Common myeloid progenitor, CD34-positive (primary cell): Measurements from ENCODE around the gene PPP4C.
A peak's percentile ranks its signal among the peaks of the same experiment; 100 is the strongest.

Source experiments
- CTCF ChIA-PET: fragments of 350-600 bp; sonication (Branson Sonifier 250); formaldehyde crosslinking; loops from one replicate; lab custom pipeline; 2021; ENCODE audit warnings: antibody characterized with exemption; lab: Charles Lee
- POLR2A ChIA-PET: fragments of 350-600 bp; sonication (Branson Sonifier 250); formaldehyde crosslinking; loops from one replicate; lab custom pipeline; 2021; ENCODE audit warnings: antibody characterized with exemption; lab: Charles Lee
- DNase-seq, 3 donors: peaks; one replicate each; pipeline versions ENCODE4 v3.0.0 to v3.0.0-alpha.2; 2013
- H3K27ac ChIP-seq, 2 experiments: 1 replicate in 1 of 2; 2 replicates in 1 of 2; pipeline ENCODE4 v1.7.0; 2013; ENCODE audit warnings: inconsistent platforms in 2 of 2, low read length in 2 of 2, mild to moderate bottlenecking in 2 of 2, low read depth in 1 of 2, moderate library complexity in 1 of 2; ENCODE audit not compliant: severe bottlenecking in 2 of 2, insufficient read depth in 1 of 2, poor library complexity in 1 of 2
- H3K27me3 ChIP-seq, 5 experiments: replicated peaks in 2 of 5; 1 replicate in 3 of 5; 2 replicates in 2 of 5; pipeline versions ENCODE4 v1.6.1 to v1.7.0; 2013; ENCODE audit warnings: low read length in 4 of 5, mild to moderate bottlenecking in 2 of 5, moderate library complexity in 2 of 5, inconsistent platforms in 1 of 5; ENCODE audit not compliant: insufficient read depth in 5 of 5, control insufficient read depth in 4 of 5
- H3K36me3 ChIP-seq, 4 experiments: 1 replicate in 2 of 4; 2 replicates in 2 of 4; pipeline versions ENCODE4 v1.6.1 to v1.7.0; 2013; ENCODE audit warnings: low read length in 3 of 4, control low read depth in 1 of 4, mild to moderate bottlenecking in 1 of 4; ENCODE audit not compliant: control insufficient read depth in 4 of 4, insufficient read depth in 4 of 4
- H3K4me1 ChIP-seq, 4 experiments: 1 replicate in 3 of 4; 2 replicates in 1 of 4; pipeline versions ENCODE4 v1.6.1 to v1.7.1; 2013; ENCODE audit warnings: low read length in 3 of 4, mild to moderate bottlenecking in 3 of 4, control low read depth in 1 of 4, inconsistent platforms in 1 of 4, moderate library complexity in 1 of 4; ENCODE audit not compliant: control insufficient read depth in 4 of 4, insufficient read depth in 4 of 4; ENCODE audit errors: control extremely low read depth in 1 of 4
- H3K4me3 ChIP-seq, 7 experiments: 1 replicate in 4 of 7; 2 replicates in 3 of 7; pipeline versions ENCODE4 v1.5.1 to v1.7.0; 2013; ENCODE audit warnings: mild to moderate bottlenecking in 7 of 7, low read length in 6 of 7, moderate library complexity in 6 of 7, inconsistent platforms in 2 of 7, low read depth in 2 of 7, control low read depth in 1 of 7; ENCODE audit not compliant: insufficient read depth in 4 of 7, control insufficient read depth in 1 of 7; ENCODE audit errors: extremely low read depth in 1 of 7
- H3K9me3 ChIP-seq, 5 experiments: 1 replicate in 4 of 5; 2 replicates in 1 of 5; pipeline versions ENCODE4 v1.6.1 to v1.7.1; 2013; ENCODE audit warnings: low read length in 4 of 5, mild to moderate bottlenecking in 2 of 5, inconsistent platforms in 1 of 5, low read depth in 1 of 5, moderate library complexity in 1 of 5; ENCODE audit not compliant: control insufficient read depth in 4 of 5, insufficient read depth in 2 of 5; ENCODE audit errors: control extremely low read depth in 1 of 5
- WGBS: methylation state at CpG from one replicate; pipeline ENCODE4 v1.1.5; 2013; ENCODE audit not compliant: insufficient coverage; 5-methylcytosine and 5-hydroxymethylcytosine counted together

PPP4C gene

DNA sequence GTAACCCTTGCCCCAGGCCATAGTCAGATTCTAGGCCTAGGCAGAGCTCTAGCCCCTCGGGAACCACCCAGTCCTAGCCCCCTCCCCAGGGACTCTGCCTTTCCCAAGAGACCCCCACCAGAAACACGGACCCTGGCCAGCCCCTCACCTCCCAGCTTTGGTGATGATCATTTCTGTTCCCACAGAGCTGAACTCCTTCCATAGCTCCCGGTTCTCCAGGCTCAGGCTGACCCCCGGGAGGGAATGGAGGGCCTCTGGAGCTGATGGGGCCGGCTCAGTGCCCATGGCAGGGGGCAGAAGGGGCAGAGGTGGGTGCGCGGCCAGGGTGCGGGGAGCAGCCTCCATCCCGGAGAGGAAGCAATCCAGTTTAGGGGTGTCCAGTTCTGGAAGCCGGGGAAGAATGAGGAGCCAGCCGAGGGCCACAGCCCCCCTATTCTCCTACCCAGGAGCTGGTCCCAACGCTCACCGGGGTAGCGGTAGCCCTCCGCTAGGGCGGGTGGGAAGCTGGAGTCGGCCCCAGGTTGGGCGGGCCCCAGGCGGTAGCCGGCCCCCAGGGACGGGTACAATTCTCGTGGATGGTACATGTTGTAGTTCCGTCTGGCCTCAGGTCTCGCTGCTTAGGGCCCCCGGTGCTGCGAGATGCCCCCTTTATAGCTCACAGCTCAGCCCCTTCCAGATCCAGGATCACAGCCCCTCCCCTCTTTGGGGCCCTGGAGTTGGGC is 15.0 kb downstream of the PPP4C start:
- Histone ChIP-seq H3K27me3 (no peaks in the 10 kb centered on the region), H3K9me3 (no peaks in the 10 kb centered on the region), H3K4me3 (peak overlapping the region in 3 of 7 experiments; percentile 75 to 86 (median 76)), H3K27ac (peak overlapping the region in 1 of 2 experiments; percentile 87), H3K36me3 (peaks cover 0 to 17% (median 11%) of the 10 kb centered on the region in 4 experiments), H3K4me1 (peaks cover 0 to 53% (median 46%) of the 10 kb centered on the region in 4 experiments)
- CTCF ChIA-PET, result interaction anchor here (0.8 to 11.3 kb wide), 14 partner anchors 8 to 95 kb away, joined by 3 to 235 read pairs (median 8); partner anchors contain the start of genes ALDOA, CORO1A, GDPD3 and PPP4C
- POLR2A ChIA-PET, result interaction anchor here (0.9 to 2.9 kb wide), 3 partner anchors 12 to 25 kb away, joined by 4 to 20 read pairs (median 8); partner anchors contain the start of gene ALDOA
- WGBS, result 77% methylated on average over 22 of the region's 26 CpGs
- DNase-seq, result peak in 2 of 3 donors; percentile 28 to 35

DNA sequence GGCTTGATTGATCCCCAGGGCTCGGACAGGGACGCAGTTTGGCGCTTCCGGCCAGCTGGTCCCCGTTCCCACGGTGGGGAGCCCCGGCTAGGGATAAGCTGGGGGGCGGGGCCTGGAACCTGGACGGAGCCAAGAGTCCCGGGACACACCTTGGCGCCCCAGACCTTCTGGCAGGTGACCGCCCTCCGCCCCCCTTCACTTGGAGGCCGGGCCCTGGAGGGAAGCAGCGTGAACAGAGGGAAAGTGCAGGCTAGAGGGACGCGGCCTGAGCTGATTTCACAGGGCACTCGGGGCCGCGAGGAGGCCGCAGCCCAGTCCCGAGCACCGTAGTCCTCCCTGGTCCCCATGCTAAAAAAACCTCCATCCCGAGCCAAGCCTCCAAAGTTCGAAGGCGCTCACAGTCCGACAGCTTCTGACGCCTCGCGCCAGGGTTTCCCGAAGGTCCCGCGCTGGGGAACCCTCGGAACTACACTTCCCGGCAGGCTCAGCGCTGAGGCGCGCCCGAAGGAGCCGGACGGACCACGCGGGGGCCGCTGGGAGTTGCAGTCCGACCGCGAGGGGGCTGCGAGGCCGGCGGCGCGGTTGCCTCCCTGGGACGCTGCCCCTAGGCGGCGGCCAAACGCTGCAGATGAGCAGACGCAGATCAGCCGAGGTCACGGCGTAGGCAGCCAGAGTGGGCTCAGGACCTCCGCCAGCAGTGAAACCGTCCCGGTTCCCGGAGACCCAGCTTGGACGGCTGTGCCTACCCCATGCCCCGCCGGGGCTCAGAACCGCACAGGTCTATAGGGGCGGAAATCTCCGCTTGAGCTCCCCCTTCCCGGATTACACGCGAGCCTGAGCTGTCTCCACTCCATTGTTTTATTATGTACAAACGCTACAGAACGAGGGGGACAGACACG is 15.9 kb downstream of the PPP4C start, which contains the start of gene TBX6:
TBX6 (minus strand) TSS at position 451 of the 899 bp plus-strand sequence. CDS start 731 bp downstream, outside the sequence.
- no peaks in the 10 kb centered on the region for H3K27me3 ChIP-seq
- H3K4me1 ChIP-seq, result peaks cover 0 to 58% (median 46%) of the 10 kb centered on the region in 4 experiments
- peaks cover 0 to 5% (median 0%) of the 10 kb centered on the region in 5 experiments for H3K9me3 ChIP-seq
- H3K4me3 ChIP-seq, result peak within 1 kb of the TSS; percentile 53 to 86 (median 75)
- 1% methylated on average over 61 of the region's 76 CpGs for WGBS
- H3K36me3 ChIP-seq, result peaks cover 0 to 16% (median 10%) of the 10 kb centered on the region in 4 experiments
- peak within 1 kb of the TSS in 1 of 2 experiments; percentile 87 for H3K27ac ChIP-seq
- ChIA-PET CTCF (interaction anchor here (0.5 to 11.3 kb wide), 20 partner anchors 7 to 558 kb away, joined by 3 to 235 read pairs (median 7); partner anchors contain the start of genes ALDOA, CORO1A, GDPD3 and PPP4C), POLR2A (interaction anchor here (0.6 to 2.9 kb wide), 8 partner anchors 11 to 602 kb away, joined by 3 to 20 read pairs (median 4); partner anchors contain the start of genes ALDOA, CORO1A and PPP4C)
- peak; percentile 92 to 95 (median 94) for DNase-seq

DNA sequence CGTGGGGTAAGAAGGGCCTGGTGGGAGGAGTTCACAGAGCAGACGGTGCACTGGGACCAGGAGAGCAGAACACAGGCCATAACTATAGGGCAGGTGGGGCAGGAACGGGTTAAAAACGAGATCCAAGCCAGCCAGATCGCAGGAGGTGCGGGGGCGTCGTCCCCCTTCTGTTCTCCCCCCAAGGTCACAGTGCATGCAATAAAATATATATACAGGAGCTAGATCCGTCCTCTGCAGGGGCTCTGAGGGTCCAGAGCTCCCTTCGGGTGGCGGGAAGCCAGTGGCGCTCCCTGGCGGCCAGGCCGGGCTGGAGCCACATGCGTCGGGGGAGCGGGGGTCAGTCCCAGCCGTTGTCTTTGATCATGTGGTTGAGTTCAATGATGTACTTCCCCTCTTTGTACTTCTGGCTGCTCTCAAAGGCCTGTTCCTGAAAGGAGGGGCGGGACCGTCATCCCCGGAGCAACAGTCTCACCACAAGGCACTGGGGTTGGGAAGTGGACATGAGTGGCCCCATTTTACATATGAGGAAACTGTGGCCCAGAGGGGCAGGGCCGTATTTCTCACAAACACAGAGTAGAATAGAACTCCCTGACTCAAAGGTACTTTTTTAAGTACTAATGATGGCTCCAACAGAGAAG is 16.7 kb downstream of the PPP4C start:
- H3K4me1 ChIP-seq, result peaks cover 0 to 58% (median 46%) of the 10 kb centered on the region in 4 experiments
- peaks cover 0 to 13% (median 4%) of the 10 kb centered on the region in 5 experiments for H3K9me3 ChIP-seq
- no peaks in the 10 kb centered on the region for H3K27me3 ChIP-seq
- ChIA-PET POLR2A (interaction anchor here (0.9 to 2.9 kb wide), 6 partner anchors 12 to 94 kb away, joined by 3 to 20 read pairs (median 4); partner anchors contain the start of genes ALDOA, CORO1A and PPP4C), CTCF (interaction anchor here (0.5 to 11.3 kb wide), 18 partner anchors 11 to 557 kb away, joined by 3 to 235 read pairs (median 8); partner anchors contain the start of genes ALDOA, CORO1A, GDPD3 and PPP4C)
- peak; percentile 92 to 97 (median 96) for DNase-seq
- peak overlapping the region in 1 of 2 experiments; percentile 87 for H3K27ac ChIP-seq
- H3K36me3 ChIP-seq, result peaks cover 0 to 16% (median 10%) of the 10 kb centered on the region in 4 experiments
- 0% methylated on average over 16 of the region's 22 CpGs for whole genome bisulfite sequencing
- peak overlapping the region; percentile 42 to 86 (median 75) for H3K4me3 ChIP-seq

DNA sequence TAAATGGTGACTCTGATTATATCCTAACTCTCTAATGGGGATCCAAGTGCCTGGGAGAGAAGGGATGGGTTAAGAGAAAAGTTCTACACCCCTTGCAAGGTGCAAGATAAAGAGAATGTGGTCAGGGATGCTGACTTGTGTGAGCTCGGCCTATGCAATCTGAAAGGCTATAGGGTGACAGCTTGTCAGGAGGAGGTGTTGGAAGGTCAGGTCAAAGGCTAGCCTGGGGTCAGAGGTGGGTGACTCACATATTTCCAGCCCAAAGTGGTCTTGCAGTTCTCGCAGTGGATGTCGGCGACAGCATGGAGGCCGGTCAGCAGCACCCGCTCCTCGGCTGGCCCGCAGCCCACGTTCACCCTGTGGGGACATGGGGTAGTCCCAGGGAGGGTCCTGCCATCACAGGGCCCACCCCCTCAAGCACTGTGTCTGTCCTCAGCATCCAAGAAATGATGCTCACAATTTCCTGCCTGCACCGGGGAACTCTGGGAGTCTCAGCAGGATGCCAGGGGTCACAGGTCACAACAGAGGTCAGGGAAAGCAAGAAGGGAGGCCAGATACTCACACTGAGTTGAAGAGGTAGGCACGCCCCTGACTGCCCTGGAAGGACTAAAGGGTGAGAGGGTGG is 18.9 kb downstream of the PPP4C start:
- H3K27me3 ChIP-seq, result no peaks in the 10 kb centered on the region
- no peak for DNase-seq
- CTCF ChIA-PET, result interaction anchor here (1.8 to 11.3 kb wide), 5 partner anchors 17 to 90 kb away, joined by 6 to 235 read pairs (median 20); partner anchors contain the start of genes ALDOA, GDPD3 and PPP4C
- POLR2A ChIA-PET, result no interaction called here
- H3K4me3 ChIP-seq, result peak overlapping the region; percentile 6 to 91 (median 84)
- H3K9me3 ChIP-seq, result peaks cover 0 to 24% (median 14%) of the 10 kb centered on the region in 5 experiments
- peak overlapping the region in 1 of 2 experiments; percentile 89 for H3K27ac ChIP-seq
- peaks cover 0 to 58% (median 46%) of the 10 kb centered on the region in 4 experiments for H3K4me1 ChIP-seq
- WGBS, result 91% methylated on average over 11 of the region's 11 CpGs
- peaks cover 0 to 16% (median 10%) of the 10 kb centered on the region in 4 experiments for H3K36me3 ChIP-seq

DNA sequence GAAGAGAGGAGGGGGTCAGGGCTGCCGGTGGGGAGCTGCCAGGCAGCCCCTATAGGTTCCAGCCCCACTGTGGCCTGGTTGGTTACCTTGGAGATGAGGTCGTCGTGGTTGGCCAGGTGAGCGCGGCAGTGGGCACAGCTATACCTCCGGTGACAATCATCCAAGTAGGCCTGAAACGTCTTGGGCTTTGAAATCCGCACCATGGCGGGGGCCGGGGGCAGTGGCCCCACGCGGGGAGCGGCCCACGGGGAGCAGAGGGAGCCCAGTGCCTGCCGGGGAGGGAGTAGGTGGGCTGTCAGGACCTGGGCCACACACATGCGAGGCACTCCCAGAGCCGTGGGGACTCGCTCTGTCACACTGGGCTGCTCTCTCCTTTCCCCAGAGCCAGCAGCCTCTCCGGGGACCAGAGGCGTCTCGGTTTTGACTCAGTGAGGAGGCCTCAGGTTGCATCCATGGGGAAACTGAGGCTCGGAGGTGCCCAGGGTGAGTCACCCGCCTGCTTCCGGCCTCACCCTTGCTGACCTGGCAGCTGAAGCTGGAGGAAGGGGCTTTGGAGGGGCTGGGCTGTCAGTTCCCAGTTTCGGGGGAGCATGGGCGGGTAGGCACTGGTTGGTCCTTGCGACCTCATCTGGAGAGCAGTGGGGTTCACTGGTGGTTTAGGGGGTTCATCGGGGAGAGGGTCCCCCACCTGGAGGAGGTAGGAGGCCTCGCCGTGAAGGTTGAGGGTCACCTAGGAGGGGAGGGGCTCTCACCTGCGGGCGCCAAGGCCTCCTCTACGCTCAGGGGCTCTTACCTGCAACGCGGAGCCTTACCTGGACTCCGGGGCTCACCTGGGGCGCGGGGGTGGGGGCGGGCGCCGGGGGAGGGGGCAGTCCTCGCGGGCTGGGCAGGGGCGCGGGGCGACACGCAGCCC is 19.6 kb downstream of the PPP4C start:
- 12% methylated on average over 28 of the region's 47 CpGs for WGBS
- peak in 2 of 3 donors; percentile 13 to 25 for DNase-seq
- H3K9me3 ChIP-seq, result peaks cover 0 to 26% (median 14%) of the 10 kb centered on the region in 5 experiments
- peak overlapping the region; percentile 66 to 89 for H3K27ac ChIP-seq
- H3K27me3 ChIP-seq, result no peaks in the 10 kb centered on the region
- H3K36me3 ChIP-seq, result peaks cover 0 to 16% (median 10%) of the 10 kb centered on the region in 4 experiments
- POLR2A ChIA-PET, result interaction anchor here (0.6 to 1.0 kb wide), 3 partner anchors 21 to 90 kb away, joined by 3 to 4 read pairs (median 4); partner anchors contain the start of gene ALDOA
- CTCF ChIA-PET, result interaction anchor here (1.8 to 11.3 kb wide), 3 partner anchors 16 to 90 kb away, joined by 6 to 235 read pairs (median 54); partner anchors contain the start of genes ALDOA, GDPD3 and PPP4C
- H3K4me1 ChIP-seq, result peaks cover 0 to 51% (median 42%) of the 10 kb centered on the region in 4 experiments
- peak overlapping the region; percentile 49 to 91 (median 84) for H3K4me3 ChIP-seq
